Stimulated activated CD8-positive, alpha-beta memory T cell treated with anti-CD3 and anti-CD28 coated beads, Interleukin-15, amount 100 ng/mL, for 4 hours (primary cell): Measurements from ENCODE around the gene IFIH1.

Experiments used
- DNase-seq, 2 donors: peaks; one replicate each; pipeline ENCODE4 v3.0.0-alpha.2; 2020; ENCODE audit warnings: low read depth in 2 of 2

IFIH1 gene

DNA sequence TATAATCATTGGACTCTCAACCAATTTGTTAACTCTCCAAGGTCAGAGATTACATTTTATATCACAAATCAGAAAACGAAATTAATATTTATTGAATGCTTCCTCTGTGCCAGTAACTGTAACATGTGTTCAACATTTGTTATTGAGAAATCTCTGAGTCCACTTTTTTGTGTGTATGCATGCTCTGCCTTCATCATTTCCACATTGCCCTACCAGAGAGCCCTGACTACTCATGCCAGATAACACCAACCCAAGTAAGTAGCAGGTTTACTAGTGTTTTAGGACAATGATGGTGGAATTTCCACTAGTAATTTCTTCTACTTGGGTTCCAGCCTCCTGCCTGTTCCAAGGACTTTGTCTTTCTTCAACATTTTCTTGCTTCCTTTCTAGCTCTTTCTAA is 61.1 kb downstream of the IFIH1 start:
- no peak for DNase-seq

GRCh38 chr2:162256591-162256991 is 61.9 kb downstream of the IFIH1 start:
- no peak for DNase-seq

DNA sequence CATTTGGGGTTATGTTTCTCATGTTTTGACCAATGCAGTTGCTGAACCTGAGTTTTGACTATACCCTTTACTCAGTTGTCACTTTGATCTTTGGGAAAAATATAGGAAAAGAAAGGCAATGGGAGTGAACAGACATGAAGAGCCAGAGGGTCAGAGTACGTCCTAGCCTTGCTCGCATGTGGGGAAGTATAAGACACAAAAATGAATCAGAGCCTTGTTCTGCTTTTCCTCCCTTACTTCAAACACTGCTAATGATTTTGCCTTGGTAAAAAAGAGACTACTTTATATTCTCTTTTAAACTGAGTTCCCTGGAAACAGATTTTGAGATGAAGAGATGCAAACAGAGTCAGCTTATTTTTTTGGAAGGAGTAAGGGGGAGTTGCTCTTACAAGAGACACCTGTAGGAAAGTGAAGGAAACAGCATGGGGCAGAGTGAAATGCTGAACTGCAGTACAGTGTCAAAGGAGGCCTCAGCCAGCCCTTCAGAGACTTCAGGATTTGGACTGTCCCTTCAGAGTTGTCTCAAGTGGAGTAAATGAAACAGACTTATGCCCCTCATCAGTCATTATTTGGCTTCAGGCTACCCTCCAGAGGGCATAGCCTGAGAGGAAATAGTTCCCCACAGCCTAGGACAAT is 64.1 kb downstream of the IFIH1 start:
- no peak for DNase-seq

GRCh38 chr2:162253435-162253834 is 65.0 kb downstream of the IFIH1 start:
- no peak for DNase-seq

DNA sequence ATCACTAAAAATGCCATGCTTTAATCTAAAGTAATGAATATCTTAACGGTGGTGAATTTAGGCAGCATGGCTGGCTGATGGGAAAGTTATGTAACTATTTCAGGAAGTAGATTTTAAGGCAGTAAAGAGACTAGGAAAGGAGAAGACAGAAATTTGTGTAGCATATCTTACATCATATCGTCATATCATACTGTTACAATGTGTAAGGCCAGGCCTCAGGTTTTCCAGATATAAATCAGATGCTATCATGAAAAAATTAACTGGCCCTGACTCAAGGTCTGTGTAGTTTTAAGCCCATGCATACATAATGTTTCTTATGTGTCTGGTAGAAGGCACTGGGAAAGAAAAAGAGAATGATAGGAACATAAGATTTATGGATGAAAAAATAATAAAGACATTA is 66.3 kb downstream of the IFIH1 start:
- DNase-seq: no peak

DNA sequence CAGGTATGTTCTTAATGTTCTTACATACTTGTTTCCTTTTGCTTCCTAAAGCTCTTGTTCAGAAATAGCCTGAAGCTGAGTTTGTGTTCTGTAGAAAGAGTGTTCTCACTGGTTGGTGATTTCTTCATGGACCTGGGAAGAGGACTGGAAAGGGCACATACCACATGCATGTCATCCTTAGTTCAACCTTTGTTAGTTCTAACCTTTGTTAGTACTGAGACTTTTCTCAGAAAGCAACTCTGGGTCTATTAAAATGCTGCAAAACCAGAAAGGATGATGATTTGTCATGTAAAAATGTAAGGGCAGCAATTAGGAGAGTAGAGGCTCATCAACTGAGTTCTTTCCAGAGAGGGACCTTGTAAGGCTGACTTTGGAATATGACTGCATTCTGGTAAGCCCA is 72.7 kb downstream of the IFIH1 start:
- DNase-seq: no peak

DNA sequence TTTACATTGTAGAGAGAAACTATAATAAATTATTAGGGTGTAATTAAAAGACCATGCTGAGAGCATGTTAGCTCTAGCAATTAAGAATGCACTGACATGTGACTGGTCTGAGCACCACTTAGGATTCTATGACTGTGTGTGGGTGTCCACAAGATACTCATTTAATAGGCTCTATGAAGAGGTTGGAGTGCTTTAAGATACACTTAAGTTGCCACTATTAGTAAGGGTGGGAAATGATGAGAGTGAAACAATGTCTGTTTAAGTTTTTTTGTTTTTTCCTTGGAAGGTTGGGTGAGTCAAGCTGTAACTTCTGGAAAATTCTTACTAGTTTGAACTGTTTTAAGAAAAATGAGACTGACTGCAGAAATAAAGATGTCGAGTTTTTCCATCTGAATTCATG is 73.4 kb downstream of the IFIH1 start:
- DNase-seq: no peak

GRCh38 chr2:162244541-162245031 is 73.9 kb downstream of the IFIH1 start:
- no peak for DNase-seq

DNA sequence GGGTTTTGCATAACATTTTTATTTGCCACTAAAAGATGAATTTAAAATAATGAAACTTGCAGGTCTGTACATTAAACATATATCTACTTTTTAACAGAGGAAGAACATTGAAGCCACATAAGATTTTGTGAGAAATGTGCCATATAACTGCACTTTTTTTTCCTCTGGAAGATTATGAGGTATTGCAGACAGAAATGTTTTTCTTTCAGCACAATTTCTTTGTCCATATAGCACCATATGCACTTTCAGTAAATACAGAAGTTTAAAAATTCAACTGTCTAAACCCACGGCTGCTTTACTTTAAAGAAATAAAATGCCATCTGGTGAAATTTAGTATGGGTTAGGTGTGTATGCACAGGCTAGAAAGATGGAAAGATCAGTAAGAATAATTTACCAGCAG is 74.8 kb downstream of the IFIH1 start:
- no peak for DNase-seq

DNA sequence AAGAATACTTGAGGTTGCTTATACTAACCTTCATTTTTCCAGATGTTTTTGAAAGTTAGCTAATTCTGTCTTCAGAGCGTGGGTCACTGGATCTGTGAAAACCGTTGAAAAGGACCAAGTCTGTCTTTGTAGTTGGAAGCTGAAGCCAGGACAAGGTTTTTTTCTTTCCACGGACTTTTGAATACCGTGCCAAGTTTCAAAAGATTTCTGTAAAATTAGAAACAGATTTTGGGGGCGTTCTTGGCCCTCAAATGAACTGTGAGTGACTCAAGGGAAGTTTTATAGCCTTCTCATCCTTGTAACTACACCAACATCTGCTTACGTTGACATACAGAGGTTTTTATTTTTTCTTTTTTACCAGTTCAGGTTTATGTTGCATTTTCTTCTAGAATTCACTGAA is 75.2 kb downstream of the IFIH1 start, which contains the start of gene FAP:
FAP (minus strand) TSS at position 152 of the 400 bp plus-strand sequence; CDS start at position 34, 118 bp downstream.
- no peak for DNase-seq

DNA sequence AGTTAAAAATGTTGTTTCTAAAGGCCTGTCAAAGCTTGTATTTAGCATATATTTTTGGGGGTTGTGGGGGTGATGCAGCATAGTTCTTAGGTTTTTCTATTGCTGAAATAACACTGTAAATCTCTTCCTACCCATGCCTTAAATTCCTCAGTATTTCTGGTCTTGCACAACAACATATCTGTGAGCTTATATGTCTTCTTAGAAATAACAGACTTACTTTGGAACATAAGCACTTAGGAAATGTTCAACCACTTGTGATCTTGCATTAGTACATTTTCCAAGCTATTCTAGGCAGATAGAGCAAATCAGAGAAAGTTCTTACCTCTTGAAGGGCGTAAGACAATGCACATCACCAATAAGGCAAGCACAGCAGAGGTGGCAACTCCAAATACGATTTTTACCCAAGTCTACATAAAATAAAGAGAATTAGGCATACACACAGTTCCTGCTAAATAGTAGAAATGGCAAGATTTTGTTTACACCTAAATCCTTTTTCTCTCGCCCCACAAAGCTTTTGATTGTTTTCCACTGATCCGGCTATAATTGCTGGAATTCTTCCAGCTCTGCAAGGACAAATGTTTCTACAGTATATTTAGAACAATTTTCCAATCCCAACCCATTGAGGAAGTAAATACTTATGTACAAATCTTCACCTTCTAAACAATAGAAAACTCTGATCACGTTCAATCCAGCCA is 75.8 kb downstream of the IFIH1 start:
- DNase-seq: no peak

DNA sequence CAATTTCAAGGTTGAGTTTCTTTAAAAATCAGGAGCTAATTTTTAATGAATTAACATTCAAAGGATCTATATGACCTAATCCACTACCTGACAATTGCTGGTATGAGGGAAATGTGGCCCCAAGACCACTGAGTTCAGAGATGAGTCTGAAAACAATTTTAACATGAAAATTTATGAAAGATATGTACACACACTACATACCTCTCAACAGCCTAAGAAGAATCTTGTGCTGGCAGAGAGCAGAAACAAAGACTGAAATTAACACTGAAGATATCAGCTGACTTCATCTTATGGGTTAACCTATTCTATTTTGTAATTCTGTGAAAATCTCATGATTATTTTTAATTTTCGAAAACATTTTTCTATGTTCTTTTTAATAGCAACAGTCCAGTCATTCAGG is 76.9 kb downstream of the IFIH1 start:
- no peak for DNase-seq

- no peak for DNase-seq
Observed at GRCh38 chr2:162234620-162235462, 83.6 kb downstream of the IFIH1 start.

- DNase-seq: no peak
Observed at GRCh38 chr2:162233197-162233596, 85.3 kb downstream of the IFIH1 start.

DNA sequence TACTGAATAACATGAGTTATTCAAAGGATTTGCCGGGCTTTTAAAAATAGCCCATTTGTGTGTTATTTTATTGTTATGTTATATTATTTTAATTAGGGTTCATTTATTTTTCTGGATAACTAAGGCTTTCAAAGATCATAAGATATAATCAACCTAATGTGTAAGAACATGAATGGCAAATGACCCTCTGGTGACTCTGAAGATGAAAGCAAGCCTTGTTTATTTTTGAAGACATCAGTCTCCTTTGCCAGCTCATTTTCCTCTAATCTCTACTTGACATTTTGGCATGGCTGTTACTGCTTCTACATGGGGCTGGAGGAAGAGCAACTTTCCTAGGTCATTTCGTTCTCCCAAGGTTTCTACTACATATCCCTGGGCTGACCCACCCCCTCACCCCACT is 85.8 kb downstream of the IFIH1 start:
- DNase-seq: no peak

GRCh38 chr2:162232027-162232426 is 86.5 kb downstream of the IFIH1 start:
- DNase-seq: no peak

- no peak for DNase-seq
Observed at GRCh38 chr2:162230761-162231160, 87.7 kb downstream of the IFIH1 start.

GRCh38 chr2:162226836-162227235 is 91.6 kb downstream of the IFIH1 start:
- no peak for DNase-seq

DNA sequence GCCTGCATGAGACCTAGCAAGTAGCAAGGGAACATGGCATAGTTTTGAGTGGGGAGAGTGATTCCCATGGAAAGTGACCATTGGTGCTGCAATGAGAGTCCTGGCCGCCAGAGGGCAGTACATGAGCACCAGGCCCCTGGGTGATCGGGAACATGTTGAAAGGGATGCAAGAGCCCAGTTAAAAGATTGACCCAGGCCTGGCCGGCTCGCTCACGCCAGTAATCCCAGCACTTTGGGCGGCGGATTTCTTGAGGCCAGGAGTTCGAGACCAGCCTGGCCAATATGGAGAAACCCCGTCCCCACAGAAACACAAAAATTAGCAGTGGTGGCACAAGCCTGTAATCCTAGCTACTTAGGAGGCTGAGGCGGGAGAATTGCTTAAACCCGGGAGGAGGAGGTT is 97.4 kb downstream of the IFIH1 start:
- DNase-seq: peak; percentile 20 to 23

GRCh38 chr2:162220368-162220767 is 98.1 kb downstream of the IFIH1 start:
- DNase-seq: no peak

DNA sequence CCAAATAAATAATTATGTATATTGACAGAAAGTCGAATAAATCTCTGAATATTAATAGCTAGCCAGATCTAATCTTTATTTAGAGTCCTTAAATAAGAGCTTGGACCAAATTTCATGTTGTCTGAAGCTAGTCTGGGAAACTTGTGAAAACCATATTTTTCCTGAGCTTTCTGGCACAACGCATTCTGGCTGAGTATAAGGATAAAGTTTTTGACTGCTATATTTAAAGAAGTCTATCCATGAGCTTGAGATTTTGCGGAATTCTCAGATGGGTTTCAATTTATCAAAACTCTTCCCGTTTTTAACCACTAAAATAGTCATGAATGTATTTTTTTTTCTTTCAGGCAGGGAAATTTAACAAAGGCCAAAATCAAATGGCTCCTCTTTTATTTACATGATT is 99.1 kb downstream of the IFIH1 start:
- DNase-seq: no peak

- DNase-seq: no peak
Observed at GRCh38 chr2:162217598-162217997, 100.9 kb downstream of the IFIH1 start.
